Measurements from ENCODE around the gene PCSK5.
"Not testable (repeated sequence)": the region's sequence is repeated elsewhere in the genome, so short reads cannot be mapped to it uniquely, and the experiment has no call there.

Gene PCSK5

DNA sequence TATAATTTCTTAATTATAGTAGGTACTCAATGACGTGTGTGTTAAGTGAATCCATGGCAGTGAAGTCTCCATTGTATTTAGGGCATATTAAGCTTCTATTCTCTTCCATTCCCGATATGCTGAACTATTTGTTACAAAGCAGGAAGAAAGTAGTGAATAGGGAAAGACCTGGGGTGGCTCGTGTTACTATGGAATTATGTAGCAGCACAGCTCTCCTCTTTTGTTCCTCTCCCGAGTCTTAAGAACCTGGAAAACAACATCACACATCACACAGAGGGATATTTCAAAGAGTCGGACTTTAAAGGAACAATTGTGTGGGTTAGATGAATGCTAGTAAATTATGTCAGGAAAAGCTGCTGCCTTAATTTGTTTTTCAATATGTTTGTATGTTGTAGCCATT lies 131.8 kb downstream of the PCSK5 start:
- DNase-seq, result no peak

GRCh38 chr9:76023715-76024195 lies 133.3 kb downstream of the PCSK5 start:
- DNase-seq, result no peak

- no peak for DNase-seq
These were observed 134.8 kb downstream of the PCSK5 start for GRCh38 chr9:76025286-76025685.

- no peak for DNase-seq
These were observed 136.3 kb downstream of the PCSK5 start for GRCh38 chr9:76026796-76027195.

GRCh38 chr9:76027416-76027815 lies 136.9 kb downstream of the PCSK5 start:
- no peak for DNase-seq

GRCh38 chr9:76027861-76028260 lies 137.4 kb downstream of the PCSK5 start:
- no peak for DNase-seq

DNA sequence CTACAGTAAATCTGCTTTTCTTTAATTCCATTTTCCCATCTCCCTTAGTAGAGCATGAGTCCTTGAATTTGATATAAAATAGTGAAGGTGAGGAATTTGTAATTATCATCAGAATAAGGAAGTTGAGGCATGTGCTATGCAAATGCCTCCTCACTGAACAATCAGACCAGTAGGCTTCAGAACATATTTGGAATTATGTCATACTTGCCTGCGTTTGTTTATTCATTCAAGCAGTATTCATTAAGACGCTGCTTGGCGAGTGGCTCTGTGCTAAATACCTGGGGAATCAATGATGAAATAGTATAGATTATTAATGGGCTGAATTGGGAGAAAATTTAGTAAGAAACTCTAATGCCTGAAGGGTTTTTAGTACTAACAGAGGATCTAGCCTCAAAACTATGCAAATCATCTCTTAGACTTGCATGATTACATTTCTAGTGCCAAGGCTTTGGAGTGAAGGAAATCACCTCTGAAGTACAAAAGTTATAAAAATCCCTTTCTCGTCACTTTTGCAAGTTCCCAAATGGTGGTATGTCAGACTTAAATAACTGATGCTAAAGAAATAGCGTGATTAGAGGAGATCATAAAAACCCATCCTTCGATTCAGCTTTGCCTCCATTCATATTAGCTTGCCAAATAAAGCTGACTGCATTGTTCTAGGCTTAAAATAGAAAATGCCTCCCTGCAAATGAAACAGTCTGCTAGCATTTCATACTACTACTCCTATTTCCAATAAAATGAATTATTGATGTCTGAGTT lies 141.7 kb downstream of the PCSK5 start:
- no peak for DNase-seq

DNA sequence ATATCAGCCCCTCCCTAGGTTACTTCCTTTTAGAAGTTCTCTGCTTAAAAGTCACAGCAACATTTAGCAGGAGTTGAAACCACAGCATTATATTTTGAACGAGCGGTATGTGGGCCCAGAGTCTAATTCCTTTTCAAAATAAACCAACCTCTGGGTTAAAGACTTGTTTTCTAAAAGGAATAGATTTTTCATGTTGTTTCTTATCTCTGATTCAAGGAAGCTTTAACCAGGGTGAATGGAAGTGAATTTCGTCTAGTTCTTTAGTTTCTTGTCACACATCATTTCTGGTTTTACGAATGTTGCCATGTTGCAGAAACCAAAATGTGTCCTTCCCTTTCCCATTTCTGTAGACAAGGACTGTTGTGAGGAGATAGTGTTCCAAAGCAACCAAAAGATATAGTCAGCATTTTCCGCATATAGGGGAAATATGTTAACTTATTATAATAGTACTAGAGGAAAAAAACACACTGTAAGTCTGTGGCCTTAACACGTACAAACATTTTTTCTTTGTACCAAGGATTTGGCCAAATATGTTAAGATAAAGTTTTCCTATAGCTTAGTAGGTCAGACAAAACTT lies 142.4 kb downstream of the PCSK5 start:
- DNase-seq, result no peak

- DNase-seq, result no peak
These were observed 143.6 kb downstream of the PCSK5 start for GRCh38 chr9:76034049-76034448.

DNA sequence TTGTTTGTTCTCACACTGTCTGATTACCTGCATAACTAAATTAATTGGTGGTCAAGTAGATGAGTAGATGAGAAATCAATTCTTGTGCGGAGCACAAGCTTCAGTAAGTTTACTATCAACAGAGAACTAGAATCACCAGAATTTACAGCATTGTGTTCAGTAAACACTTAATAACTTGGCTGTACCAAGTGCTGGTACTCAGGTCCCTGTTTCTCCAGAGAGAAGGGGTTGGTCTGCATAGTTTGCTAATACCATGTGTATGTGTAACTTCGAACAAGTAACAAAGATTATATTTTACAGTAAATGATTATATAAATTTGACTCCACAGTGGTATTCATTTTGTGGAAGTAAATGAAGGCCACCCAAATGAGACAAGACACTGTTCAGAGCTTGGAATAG lies 146.3 kb downstream of the PCSK5 start:
- DNase-seq, result no peak

- DNase-seq, result no peak
These were observed 147.2 kb downstream of the PCSK5 start for GRCh38 chr9:76037587-76038225.

GRCh38 chr9:76038431-76038830 lies 148.0 kb downstream of the PCSK5 start:
- no peak for DNase-seq

DNA sequence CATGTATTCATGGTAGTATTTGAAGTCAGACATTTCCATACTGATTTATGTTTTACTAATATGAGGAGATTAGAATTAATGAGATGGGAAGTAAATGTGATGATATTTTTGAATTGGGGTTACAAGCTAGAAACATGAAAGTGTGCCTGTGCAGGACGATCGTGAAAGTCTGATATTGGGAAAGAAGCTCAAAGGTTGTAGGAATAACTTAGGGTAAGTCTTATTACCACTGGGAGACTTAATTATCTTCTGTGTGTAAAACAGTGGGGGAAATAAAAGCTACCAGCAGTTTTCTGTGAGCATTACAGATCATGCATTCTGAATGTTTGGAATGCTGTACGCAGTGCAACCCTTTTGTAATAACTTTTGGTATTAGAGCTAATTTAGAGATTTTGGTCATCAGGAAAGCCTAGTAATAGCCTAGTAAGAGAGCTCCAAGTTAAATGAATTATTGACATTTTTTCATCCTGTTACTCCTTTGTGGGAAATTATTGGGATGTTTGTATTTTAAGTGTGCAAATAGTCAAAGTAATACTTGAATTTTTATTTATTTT lies 153.9 kb downstream of the PCSK5 start:
- DNase-seq, result no peak

DNA sequence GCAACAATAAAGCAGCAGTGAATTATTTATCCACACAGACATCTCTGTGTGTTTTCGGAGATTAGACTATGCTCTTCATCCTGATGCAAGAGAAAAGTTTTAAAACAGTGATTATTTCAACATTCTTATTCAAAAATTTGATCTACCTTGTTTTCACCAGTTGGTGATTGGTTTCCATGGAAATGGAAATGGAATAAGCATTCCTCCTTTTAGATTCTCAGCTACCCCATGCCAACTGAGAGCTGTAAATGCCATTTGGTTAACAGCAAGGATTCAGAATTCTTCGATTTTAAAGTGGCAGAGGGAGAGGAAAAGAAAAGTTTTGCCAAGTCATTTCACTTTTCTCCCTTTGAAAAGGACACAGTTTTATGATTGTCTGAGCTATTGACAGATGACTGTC lies 154.7 kb downstream of the PCSK5 start:
- no peak for DNase-seq

DNA sequence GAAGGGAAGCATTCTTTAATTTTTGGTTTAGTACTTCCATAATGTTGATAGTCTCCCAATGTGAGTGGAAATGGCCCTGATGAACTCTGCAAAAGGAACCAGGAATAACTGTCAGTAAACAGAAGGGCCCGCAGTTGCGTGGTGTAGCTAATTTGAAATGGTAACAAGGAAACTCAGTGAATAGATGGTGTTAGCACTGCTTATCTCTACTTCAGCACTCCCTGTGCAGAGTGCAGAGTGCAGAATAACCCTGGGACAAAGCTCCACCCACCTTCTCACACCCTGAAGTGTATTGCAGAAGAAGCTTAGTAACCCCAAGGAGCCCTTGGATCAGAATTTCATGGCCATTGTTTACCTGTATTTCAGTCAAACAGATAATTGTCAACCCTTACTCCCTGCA lies 158.9 kb downstream of the PCSK5 start:
- DNase-seq, result no peak

DNA sequence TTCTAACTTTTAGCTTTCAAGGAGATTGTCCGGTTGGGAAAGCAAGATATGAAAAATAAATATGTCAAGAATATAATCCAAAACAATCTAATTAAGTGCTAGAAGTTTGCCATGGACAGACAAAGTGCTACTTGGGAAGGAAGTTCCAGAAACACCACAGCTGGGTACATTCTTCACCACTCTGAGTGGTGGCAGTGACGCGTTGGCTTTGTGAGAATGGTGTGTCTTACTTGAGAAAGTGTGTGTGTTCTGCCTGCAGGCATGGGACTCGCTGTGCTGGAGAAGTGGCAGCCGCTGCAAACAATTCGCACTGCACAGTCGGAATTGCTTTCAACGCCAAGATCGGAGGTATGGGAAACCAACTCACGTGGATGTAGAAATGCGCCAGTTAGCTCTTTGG lies 177.2 kb downstream of the PCSK5 start:
- DNase-seq, result no peak

DNA sequence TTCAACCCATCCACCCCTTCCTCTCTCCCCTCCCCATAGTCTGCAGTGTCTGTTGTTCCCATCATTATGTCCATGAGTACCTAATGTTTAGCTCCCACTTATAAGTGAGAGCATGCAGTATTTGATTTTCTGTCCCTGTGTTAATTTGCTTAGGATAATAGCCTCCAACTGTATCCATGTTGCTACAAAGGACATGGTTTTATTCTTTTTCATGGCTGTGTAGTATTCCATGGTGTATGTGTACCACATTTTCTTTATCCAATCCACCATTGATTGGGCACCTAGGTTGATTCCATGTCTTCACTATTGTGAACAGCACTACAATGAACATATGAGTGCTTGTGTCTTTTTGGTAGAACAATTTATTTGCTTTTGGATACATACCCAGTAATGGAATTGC lies 187.1 kb downstream of the PCSK5 start:
- DNase-seq, result no peak

- not testable (repeated sequence) for DNase-seq
These were observed 190.8 kb downstream of the PCSK5 start for GRCh38 chr9:76081281-76081680.

- no peak for DNase-seq
These were observed 191.6 kb downstream of the PCSK5 start for GRCh38 chr9:76082057-76082456.

DNA sequence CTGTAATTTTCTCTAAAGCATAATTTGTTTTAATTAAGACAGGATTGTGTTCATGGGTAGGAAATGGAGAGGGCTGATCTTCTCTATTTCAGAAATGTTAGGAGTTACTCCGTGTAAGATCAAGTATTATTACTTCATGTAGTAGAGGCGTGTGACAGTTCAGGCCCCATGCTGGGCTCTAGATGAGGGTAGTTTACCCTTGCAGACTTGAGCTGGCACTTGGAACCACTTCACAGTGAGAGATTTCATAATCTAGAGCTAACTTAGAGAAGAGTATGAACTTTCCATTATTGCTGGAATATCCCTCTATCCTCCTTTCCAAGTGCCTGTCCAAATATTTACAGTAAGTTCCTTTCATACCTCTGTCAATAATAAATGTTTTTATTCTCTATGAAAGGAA lies 195.1 kb downstream of the PCSK5 start:
- DNase-seq, result no peak

- DNase-seq, result no peak
These were observed 196.1 kb downstream of the PCSK5 start for GRCh38 chr9:76086539-76086938.

DNA sequence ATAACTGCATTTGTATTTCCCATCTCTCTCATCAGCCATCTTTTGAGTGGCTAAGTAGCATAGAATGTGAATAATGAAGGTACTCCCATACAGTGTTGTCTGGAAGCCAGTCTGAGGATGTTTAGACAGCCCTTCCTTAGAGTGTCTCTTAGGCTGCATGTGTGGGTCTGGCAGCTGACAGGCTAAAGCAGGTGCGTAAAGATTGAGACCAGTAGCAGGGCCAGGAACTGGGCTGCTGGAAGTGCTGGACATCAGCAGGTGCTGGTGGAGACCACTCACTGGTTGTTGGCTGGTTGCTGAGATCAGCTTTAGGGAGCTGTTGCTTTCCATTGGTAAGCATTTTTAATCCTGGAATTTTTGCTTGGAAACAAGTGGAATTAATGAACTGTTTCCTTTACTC lies 197.5 kb downstream of the PCSK5 start:
- no peak for DNase-seq

- no peak for DNase-seq
These were observed 199.9 kb downstream of the PCSK5 start for GRCh38 chr9:76090330-76090729.

DNA sequence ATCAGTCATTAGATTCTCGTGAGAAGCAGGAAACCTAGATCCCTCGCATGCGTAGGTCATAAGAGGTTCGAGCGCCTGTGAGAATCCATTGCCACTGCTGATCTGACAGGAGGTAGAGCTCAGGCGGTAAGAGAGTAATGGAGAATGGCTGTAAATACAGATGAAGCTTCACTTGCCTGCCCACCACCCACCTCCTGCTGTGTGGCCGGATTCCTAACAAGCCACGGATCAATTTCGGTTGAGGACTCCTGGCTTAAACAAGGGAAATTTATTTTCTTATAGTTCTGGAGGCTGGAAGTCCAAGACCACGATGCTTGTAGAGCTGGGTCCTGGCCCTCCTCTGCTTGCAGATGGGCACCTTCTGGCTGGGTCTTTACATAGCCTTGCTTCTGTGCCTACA lies 200.4 kb downstream of the PCSK5 start:
- no peak for DNase-seq

Measured in hematopoietic multipotent progenitor cell treated with erythropoietin and hydrocortisone succinate and interleukin-3 and kit ligand, for 8 days (in vitro differentiated cells).